HG03045 (cell line): Measurements from ENCODE around the gene SLC15A4.

Experiments used
- ATAC-seq: cut with Tn5 transposase; IDR thresholded peaks from one replicate; pipeline ENCODE4 v1.9.1; 2021; ENCODE audit warnings: mild to moderate bottlenecking, moderate library complexity; ENCODE audit not compliant: unreplicated experiment

SLC15A4 gene

DNA sequence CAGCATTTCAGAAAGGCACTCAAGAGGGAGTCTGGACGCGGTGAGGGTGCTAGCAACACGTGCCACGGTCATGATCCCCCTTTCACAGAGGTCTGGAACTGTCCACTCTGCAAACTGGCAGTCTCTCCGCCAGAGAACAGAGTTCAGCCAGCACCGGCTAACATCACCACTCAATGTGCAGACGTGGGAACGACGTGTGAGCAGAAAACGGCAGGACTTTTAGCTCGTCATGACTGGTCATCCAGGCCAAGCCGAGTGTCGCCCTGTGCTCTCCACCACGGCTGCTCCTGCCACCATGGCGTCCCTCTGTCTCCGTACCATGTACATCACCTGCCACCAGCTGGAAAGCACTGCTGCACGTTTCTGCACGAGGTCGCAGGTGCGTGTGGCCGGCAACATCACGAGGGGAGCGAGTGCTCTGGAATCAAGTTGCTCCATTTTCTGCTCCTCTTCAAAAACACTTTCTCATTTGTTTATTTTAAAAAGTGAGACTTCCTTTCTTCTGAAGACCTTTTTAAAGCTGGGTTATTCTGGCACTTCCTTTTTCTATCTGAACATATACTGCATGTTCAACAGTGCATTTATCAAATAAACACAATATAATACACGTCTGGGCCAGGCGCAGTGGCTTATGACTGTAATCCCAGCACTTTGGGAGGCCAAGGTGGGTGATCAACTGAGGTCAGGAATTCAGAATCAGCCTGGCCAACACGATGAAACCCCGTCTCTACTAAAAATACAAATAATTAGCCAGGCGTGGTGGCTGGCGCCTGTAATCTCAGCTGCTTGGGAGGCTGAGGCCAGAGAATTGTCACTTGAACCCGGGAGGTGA, 28.0 kb downstream of the SLC15A4 start:
- ATAC-seq: no peak

DNA sequence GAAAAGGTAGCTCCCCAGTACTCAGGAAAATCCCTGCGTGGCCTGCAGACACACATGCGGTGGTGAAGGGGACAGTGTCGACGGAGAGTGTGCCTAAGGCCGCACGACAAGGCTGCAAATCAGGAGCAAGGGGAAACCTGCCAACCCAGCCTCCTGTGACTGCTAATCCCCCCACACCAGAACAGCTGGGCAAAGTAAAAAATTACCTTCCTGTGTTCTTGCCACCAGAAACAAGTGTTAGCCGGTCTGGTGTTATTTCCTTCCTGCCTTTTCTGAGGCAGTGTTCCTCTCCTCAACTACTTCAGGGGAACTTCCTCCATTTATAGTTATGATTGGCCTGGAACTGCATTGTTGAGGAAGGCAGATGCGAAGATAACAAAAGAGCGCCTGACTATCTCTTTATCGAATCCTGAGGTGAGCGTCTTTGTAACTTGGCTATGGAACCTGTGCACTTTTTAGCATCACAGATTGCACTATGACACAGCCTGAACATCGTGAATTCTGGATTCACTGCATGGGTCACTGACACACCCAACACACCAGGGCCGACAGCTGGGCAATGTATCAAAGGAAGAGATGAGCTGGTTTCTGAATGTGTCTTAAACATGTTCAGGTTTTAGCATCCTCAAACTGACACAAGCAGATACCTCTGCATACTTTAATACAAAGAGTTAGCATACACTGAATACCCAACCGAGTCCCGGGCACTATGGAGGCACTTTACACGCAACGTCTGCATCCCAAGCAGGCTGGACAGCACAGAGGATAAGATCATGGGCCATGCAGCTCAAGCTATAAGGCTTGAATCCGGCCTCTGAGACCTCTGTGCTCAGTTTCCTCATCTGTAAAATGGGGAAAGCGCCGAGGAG, 28.9 kb downstream of the SLC15A4 start:
- ATAC-seq: no peak

DNA sequence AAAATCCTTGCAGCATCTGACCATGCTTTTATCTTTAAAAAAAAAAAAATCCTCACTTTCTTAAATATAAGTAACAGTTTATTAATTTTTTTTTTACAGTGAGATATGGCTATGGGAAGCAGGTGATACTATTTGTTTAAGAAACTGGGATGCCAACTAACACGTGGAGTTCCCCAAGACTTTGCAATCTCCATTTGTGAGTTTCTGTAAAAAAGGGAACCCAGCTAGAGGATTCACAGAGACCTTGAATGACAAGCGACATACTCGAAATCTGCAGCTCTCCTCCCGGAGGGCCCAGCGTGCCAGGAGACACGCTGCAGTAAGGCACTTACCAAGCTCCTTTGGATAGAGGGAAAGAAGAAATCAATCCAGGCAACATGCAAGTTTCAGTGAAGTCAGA, 30.1 kb downstream of the SLC15A4 start:
- no peak for ATAC-seq

DNA sequence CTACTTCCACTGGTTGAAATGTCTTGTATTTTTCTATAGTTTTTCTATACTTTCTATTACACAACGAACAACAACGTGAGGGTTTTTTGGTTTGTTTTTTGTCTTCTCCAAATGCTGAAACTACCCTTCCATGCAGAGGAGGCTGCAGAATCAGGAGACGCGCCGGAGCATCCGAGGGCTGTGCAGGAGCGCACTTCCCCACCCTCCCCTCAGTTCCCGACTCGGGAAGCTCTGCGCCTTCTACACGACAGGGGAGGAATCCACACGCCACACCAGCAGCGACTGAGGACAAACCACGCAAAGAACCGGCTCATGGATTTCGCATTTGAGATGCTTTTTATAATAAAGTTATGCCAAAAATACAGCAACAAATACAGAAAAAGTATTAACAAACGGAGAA, 30.9 kb downstream of the SLC15A4 start:
- ATAC-seq: no peak

DNA sequence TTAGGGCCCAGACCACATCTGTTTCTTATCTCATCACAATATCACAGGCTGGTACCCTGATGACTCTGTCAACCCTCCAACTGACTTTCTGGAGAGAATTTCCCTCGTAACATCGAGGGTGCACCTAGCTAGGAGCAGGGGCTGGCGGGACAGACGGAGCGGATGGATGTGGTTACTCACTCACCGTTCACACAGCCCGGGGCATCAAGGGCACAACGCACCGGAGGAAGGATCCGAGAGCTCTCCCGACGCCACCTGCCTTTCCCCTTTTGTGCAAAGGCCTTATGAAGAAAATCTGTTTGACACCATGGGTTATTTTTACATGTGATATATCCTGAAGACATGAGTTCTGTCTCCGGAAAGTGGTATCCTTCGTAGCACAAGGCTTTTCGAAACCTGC, 31.4 kb downstream of the SLC15A4 start:
- ATAC-seq: no peak

DNA sequence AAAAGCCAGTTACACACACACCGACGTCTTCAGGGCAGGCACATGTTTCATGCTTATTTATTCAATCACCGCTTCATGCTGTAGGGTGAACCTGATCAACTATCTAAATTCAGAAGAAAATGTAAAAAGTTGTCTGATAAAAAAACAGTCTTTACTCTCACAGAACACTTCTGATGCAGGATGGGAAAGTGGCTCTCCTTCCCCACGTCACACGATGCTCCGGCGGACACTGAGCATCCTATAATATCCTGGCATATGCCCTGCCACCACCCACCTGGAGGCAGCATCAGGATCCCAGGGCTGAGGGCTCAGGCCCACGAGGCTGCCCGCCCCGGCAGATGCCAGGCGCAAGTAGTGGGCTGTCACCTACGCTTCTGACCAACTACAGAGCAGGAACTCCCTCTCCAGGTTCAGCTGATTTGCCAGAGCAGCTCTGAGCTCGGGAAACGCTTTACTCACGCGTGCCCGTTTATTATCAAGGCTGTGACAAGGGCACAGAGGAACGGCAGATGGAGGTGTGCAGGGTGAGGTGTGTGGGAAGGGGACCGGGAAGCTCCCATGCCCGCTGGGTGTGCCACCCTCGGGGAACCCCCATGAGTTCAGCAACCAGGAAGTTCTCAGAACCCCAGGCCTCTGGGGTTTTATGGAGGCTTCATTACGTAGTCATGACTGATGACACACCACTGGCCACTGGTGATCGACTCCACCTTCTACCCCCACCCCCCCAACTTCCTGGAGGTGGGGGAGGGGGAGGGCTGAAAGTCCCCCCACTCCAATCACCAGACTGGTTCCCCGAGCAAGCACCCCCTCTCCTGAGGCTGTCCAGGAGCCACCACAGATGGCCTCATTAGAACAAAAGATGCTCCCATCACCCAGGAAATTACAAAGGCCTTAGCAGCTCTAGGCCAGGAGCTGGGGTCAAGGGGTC, 32.1 kb downstream of the SLC15A4 start:
- no peak for ATAC-seq

DNA sequence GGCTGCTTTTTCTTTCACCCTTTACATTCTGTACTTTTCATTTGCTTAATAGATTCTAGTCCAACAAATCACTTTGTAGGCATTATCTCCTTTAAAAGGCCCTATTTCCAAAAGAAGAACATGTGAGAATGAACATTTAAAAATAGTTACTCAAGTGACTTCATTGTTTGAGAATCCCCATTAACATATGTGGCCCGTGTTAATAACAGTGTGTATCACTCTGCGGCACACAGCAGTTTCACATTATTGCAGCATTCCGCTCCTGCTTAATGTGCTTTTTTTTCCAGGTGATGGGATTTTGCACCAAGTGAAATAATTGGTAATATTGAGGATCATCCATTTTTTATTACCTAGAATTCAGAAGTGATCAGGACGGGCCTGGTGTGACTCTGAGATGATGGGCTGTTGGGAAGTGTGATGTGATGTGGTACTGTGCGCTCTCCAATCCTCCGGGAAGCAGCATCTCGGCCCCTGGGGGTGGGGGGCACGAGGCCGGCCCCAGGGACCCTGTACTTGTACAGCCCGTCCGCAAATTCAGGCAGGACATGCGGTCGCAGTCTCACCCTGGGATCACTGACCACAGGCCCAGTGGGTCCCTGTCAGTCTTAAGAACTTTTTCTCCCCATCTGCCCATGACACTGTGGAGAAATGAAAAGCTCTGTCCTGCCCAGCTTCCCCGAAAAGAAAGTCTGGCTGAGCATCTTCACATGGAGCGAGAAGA, 32.9 kb downstream of the SLC15A4 start:
- ATAC-seq: no peak

DNA sequence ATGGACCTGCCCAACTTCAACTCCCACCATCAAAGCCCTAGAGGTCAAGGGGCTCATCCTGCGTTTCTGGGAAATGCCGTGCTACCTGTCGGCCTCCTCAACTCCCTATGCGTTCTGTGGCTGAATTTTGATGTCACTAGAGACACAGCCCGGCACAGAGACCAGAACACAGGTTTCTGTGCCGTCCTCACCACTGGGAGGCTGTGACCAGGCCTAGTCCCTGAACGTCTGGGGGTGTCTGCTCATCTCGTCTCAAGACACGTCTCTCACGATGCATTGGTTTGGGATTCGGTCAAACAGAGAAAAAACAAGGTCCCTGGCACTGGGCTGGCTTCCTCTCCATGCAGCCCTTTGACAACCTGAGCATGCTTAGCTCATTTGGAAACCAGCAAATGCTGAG, 33.5 kb downstream of the SLC15A4 start:
- no peak for ATAC-seq

DNA sequence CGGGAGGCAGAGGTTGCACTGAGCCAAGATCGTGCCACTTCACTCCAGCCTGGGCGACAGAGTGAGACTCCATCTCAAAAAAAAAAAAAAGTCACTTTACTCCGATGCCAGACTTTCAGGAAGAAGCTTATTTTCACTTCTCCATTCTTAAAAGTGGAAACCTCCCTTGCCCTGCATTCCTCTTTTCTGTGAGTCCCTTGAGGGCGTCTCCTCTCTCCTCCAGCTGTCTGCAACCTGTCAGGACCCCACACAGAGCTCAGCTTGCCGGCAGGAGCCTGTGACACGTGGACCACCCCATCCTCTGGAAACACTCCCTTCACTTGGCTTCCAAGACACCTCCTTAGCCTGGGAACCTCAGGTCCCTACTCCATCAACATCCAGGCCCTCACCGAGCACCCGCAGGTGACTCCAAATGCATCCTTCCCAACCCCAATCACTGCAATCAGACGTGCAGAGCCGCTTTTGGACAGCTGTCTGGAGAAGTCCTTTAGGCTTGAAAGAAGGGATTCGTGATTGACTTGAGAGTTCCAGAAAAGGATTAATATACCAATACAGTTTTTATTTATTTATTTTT, 34.3 kb downstream of the SLC15A4 start:
- ATAC-seq: no peak

DNA sequence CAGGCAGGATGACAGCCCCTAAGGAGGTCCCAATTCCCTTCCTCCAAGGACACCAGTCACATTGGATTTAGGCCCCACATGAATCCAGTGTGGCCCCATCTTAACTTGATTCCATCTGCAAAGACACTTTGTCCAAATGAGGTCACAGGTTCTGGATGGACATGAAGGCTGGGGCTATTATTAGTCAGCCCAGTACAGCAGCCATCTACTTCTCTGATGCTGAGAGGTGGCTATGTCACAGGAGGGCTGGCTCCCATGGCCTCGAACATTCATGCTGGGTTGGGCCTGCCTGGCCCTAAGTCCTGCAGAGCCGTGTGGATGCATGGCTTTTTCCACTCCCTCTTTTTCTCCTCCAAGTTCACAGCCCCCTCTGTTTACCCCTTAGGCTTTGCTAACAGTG, 35.9 kb downstream of the SLC15A4 start:
- ATAC-seq: no peak

DNA sequence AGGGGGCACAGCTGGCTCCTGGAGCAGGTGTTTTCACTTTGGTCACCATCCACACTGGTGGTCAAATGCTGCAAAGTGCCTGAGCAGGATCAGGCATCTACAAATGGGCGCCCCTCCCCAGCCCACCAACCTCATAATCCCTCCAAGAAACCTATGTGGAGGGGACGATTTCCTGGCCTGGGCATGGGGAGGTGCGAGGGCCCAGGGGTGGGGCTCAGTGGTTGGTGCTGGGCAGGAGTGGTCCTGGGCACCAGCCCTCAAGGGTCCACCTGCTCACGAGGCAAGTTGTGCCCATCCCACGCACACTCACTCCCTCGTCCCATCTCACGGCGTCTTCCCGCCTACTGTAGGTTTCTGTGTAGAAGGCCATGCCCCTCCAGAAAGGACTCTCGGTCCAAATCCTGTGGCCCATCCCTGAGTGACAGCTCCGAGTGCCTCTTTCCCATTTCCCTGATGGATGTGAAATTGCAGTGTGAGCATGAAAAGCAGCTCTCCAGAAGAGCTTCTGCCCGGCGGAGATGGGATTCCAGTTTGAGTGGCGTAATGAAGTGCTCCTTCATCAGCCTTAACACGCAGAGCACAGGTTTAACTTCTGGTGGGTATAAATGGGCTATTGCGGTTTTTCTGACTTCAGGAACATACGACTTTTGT, 36.9 kb downstream of the SLC15A4 start:
- ATAC-seq: no peak

DNA sequence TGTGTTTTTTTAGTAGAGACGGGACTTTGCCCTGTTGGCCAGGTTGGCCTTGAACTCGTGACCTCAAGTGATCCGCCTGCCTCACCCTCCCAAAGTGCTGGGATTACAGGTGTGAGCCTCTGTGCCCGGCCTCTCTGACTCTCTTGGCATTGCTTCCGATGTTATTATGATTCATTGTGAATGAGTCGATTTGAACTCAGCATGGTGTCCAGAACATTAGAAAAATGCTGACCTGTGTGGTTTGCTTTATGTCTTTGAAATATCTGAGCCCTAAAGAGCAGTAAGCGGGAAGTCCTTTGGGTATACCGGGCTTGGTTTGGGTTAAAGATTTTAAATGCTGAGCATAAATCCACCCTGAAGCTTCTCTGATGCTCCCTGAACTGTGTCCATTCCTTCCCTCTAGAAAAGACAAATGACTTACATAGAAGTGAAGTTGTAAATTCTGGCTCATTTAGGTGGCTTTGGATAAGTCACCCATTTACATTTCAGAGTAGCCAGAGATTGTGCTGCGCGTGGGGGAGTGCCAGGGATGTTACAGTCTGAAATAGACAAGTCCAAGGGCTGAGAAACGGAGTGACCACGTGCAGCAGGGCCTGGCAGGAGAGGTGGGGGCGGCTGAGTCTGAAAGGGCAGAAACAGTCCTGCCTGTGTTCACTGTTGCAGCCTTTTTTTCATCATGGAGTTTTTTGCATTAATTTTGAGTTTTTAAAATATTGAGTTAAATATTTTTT, 39.6 kb downstream of the SLC15A4 start:
- ATAC-seq: no peak

DNA sequence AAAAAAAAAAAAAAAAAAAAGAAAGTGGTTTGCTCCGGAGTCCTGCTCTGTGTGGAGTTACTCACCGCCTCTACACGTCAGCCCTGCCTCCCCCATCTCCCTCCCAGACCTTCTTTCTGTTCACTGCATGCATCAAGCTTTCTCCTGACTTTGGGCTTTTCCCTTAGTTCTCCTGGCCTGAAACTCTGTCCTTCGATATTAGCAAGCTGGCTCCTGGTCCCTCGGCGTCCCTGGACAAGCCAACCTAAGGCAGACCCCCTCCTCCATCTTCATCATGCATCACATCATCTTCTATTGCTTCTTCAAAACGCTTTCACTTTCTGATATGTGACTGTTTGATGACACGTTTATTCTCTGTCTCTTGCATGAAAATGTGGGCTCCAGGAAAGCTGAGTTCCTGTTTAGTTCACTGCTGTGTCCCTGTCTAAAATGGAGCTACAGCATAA, 40.6 kb downstream of the SLC15A4 start:
- peak; percentile 48 for ATAC-seq

DNA sequence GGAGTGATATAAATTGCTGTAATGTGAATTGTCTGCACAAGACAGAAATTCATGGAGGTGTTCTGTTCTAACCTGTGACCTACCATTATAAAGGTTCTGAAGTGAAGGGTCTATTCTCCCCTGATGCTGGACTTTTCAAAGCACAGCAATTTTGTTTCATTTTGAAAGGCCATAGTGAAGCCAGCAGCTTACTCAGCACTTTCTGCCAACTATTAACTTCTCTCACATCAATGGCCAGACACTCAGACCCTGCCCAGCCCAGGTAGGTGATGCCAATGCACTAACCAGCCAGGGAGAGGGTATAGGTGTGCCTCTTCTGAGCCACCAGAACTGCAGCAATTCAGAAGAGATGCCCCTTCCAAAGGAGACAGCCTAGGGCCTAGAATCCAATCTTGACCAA, 43.9 kb downstream of the SLC15A4 start:
- ATAC-seq: no peak

DNA sequence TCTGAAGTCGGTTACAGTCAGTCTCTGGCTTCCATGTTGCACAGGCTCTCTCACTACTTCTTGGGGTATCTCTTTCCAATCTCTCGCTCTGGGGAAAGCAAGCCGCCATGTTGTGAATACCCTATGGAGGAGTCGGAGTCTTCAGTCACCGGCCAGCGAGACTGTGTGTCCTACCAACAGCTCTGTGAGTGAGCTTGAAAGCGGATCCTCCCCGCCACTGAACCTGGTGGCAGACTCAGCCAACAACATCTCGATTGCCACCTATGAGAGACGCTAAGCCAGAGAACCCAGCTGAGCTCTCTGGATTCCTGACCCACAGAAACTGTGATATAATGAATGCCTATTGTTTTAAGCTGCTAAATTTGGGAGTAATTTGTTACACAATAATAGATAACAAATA, 51.5 kb downstream of the SLC15A4 start:
- no peak for ATAC-seq

DNA sequence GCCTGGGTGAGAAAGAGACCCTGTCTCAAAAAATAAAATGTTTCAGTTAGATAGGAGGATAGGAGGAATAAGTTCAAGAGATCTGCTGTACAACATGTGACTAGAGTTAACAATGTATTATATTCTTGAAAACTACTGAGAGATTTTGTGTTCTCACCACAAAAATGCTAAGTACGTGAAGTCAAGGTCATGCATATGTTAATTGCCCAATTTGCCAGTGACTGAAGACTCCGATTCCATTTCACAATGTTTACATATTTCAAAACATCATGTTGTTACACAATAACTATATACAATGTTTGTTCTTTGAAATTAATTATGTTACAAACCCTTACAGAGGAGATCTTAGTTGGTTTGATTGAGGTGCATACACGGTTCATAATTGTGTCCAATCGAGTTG, 52.1 kb downstream of the SLC15A4 start:
- no peak for ATAC-seq

DNA sequence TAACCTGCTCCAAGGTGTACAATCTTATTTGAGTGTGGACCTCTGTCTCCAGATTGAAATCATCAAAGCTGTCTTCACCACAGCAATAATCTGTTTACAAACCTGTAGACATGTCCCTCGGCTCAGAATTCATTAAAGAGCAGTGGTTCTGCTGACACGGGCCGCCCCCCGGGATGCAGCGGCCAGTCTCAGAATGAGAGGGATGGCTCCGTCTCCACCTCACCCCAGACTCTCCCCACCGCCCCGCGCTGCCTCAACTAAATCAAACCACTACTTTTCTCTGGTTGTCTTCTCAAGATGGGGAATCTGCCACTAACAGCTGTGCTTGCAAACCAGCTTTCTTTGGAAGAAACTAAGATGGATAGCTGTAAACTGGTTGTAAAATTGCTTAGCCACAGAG, 56.2 kb downstream of the SLC15A4 start:
- no peak for ATAC-seq

DNA sequence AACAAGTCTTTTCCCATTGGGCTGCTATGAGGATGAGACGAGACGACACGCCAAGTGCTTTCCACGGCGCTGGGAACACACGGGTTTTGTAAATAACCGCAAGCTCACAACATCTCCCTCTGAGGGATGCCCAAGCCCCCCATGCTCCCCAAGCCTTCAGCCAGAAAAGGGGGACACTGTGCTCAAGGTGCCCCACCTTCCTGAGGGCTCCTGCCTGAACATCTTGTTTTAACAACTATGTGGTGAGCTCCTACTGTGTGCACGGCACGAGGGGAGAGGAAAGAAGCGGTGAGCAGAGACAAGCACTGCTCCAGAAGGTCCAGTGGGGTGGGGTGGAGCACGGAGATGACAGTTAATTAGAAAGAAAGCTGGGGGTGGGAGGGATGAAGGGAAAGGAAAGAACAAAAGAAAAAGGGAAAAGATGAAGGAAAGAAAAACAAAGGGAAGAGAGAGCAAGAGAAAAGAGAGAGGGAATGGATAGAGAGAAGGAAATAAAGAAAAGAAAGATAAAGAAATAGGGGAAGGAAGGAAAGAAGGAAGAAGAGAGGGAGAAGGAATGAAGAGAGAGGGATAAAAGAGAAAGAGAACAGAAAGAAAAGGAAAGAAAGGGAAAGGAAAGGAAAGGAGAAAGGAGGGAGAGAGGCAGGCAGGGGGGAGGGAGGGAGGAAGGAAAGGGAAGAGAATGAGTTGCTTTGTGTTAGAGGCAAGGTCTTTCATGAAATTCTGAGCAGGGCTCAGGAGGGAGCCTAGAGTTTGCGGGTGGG, 56.8 kb downstream of the SLC15A4 start:
- no peak for ATAC-seq
